Kidney capillary endothelial cell (primary cell): Measurements from ENCODE around the gene ALMS1.
"Not testable (repeated sequence)": the region's sequence is repeated elsewhere in the genome, so short reads cannot be mapped to it uniquely, and the experiment has no call there.

Experiments
- DNase-seq: peaks from one replicate; pipeline ENCODE4 v3.0.0-alpha.2; 2018; ENCODE audit warnings: low spot score

ALMS1 gene

DNA sequence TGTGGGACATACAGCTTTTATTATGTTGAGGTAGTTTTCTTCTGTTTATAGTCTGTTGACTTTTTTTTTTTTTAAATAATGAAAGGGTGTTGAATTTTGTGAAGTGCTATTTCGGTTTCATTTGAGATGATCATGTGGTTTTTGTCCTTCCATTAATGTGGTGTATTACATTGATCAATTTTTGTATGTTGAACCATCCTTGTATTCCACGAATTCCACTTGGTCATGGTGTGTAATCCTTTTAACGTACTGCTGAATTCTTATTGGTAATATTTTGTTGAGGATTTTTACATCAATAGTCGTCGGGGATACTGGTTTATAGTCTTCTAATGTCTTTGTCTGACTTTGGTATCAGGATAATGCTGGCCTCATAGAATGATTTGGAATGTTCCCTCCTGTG, 18.8 kb downstream of the ALMS1 start:
- DNase-seq: no peak

DNA sequence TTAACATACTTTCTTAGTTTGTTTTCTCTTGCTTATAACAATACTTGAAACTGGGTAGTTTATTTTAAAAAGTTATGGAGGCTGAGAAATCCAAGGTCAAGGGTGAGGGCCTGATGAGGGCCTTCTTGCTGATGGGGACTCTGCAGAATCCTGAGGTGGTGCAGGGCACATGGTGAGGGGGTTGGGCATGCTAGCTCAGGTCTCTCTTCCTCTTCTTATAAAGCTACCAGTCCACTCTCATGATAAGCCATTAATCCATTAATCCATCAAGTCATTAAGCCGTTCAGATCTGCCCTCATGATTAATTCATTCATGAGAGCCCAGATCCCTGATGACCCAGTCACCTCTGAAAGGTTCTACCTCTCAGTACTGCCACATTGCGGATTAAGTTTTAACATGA, 21.4 kb downstream of the ALMS1 start:
- DNase-seq: no peak

DNA sequence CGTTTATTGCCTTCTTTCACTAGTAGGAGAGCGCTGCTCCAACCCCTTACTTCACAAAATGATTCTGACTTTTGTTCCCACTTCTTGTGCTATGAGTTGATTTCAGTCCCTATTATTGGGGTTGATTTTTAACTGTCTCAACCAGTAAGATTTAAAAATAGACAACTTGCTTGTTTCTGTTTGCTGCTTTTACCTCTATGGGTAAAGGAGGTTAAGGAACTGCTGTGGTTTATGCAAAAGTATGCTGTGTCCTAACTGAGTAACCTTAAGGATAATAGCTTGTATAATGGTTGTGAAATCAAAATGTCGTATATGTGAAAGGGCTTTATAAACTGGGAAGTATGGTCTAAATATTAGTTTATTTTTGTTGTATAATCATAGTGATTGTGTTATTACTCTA, 22.6 kb downstream of the ALMS1 start:
- DNase-seq: no peak

DNA sequence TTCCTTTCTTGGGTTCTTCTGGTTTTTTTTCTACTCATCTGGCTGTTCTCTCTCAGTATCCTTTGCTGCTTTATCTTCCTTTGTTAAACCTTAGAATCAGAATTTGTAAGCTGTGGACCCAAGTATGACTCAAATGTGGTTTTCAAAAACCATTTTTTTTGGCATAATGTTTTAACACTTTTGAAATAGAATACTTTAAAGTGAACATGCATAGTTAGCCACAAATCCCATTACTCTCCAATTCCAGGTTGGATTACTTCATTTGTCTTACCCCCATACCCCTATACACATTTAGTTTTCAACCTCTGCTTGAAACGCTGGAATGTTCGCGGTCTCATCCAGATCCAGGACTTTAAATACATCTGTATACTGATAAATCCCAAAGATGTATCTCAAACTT, 29.1 kb downstream of the ALMS1 start:
- no peak for DNase-seq

DNA sequence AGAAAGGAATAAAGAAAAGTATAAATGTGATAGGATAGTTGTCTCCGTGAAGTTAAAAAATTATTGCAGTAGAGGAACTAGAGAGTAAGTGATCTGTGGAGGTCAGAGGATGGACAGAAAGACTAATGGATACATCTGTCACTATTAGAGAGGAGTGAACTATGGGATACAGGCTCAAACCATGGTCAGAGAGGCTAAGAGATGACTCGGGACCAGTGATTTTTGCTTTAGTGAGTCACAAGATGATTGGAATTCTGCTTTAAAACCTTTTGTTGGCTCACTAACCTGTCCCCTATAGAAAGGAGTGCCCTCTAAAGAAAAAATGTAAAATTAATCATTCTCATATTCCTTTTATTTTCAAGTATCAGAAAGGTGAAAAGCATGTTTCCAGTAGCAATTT, 30.3 kb downstream of the ALMS1 start:
- DNase-seq: no peak

DNA sequence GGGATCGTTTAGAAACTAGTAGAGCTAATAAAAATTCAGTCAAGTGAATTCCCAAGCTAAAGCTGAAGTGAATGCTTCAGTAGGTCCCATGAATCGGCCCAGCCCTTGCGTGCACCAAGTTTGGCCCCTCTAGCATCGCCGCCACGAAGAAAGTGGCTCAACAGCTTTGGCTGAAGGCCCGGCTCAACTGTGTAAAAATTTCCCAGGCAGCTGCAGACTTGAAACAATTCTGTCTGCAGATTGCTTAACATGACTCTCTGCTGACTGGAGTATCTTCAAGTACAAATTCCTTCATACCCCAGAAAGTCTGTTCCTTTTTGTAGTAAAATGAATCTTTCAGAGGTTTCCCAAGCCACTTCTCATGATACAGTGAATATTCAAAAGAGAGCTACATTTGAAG, 32.7 kb downstream of the ALMS1 start:
- DNase-seq: no peak

DNA sequence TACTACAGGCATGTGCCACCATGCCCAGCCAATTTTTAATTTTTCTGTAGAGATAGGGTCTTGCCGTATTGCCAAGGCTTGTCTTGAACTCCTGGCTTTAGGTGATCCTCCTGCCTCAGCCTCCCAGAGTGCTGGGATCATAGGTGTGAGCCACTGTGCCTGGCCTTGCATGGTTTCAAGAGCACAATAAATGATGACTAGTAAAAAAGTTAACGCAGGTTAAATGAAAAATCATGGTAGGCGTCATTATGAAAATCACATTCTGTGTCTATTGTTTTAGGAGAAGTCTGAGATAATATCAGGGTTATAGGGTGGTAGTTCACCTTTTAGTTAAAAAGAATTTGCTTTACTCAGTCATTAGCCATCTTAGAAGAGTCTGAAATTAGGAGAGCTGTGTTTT, 38.3 kb downstream of the ALMS1 start:
- no peak for DNase-seq

DNA sequence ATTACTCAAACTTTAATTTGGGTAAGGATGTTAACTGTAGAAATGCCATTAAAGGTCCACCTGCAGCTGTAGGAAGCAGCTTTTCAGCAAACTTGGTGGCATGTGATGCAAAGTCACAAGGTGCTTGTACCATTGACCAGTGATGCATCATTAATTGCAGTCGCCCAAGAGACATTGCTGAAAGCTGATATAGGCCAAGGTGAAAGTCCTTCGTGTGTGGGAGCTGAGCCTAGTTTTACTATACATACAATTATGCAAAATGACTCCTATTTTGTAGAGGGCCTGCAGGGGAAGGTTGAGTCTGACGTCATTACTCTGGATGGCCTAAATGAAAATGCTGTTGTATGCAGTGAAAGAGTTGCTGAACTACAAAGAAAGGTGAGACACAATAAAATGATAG, 40.5 kb downstream of the ALMS1 start:
- DNase-seq: no peak

DNA sequence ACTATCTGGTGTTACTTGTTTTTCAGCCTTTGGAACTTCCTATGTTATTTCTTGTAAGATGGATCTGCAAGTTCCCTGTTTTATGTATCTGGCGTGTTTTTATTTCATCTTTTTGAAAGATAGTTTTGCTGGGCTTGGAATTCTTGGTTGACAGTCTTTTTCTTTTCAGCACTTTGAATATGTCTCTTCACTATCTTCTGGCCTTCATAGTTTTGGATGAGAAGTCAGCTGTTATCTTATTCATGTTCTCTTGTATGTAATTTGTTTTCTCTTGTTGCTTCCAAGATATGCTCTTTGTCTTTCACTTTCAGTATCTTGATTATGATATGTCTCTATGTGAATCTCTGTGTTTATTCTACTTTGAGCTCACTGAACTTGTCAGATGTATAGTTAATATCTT, 50.4 kb downstream of the ALMS1 start:
- DNase-seq: no peak

DNA sequence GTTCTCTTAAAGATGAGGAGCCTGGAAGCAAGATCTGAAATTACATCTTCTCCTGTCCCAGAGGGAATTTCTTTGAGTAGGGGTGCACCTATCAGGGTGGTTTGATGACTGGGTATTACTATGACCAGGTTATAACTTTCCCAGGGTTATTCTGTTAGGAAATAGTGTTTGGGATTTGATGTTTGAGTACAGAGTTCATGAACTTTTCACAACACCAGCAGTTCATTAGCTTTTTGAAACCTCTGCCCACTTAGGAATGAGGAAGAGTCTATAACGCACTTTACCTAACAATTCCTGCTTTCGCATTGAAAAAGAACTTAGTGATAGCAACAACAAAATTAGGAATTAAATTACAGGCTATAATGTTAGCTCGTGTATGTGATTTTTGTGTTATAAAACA, 58.6 kb downstream of the ALMS1 start:
- no peak for DNase-seq

DNA sequence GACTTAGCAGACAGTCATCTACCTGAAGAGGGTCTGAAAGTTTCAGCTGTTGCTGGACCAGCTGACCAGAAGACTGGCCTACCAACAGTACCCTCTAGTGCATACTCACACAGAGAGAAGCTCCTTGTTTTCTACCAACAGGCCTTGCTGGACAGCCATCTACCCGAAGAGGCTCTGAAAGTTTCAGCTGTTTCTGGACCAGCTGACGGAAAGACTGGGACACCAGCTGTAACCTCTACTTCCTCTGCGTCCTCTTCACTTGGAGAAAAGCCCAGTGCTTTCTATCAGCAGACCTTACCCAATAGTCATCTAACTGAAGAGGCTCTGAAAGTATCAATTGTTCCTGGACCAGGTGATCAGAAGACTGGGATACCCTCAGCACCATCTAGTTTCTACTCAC, 63.2 kb downstream of the ALMS1 start:
- no peak for DNase-seq

DNA sequence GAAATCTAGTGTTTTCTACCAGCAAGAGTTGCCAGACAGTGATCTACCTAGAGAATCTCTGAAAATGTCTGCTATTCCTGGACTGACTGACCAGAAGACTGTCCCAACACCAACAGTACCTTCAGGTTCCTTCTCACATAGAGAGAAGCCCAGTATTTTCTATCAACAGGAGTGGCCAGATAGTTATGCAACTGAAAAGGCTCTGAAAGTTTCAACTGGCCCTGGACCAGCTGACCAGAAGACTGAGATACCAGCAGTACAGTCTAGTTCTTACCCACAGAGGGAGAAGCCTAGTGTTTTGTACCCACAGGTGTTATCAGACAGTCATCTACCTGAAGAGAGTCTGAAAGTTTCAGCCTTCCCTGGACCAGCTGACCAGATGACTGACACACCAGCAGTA, 63.8 kb downstream of the ALMS1 start:
- DNase-seq: no peak

DNA sequence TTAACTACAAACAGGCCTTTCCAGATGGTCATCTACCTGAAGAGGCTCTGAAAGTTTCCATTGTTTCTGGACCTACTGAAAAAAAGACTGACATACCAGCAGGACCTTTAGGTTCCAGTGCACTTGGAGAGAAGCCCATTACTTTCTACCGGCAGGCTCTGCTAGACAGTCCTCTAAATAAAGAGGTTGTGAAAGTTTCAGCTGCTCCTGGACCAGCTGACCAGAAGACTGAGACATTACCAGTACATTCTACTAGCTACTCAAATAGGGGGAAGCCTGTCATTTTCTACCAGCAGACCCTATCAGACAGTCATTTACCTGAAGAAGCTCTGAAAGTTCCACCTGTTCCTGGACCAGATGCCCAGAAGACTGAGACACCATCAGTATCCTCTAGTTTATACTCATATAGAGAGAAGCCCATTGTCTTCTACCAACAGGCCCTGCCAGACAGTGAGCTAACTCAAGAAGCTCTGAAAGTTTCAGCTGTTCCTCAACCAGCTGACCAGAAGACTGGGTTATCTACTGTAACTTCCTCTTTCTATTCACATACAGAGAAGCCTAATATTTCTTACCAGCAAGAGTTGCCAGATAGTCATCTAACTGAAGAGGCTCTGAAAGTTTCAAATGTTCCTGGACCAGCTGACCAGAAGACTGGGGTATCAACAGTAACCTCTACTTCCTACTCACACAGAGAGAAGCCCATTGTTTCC, 65.8 kb downstream of the ALMS1 start:
- DNase-seq: no peak

DNA sequence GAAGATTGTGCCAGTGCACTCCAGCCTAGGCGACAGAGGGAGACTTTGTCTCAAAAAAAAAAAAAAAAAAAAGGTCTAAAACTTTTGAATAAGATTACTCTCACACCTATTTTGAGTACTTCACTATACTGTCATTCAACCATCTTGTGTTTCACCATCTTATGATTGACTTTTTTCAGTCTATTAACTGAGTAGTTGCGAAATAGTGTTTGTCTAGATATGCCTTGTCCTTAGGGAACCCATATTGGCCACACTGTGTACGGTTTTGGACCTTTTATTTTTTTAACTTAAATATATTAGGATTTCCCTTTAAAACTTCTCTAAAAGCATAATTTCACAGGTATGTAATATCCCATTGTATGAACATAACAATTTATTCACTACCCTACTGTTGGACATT, 72.3 kb downstream of the ALMS1 start:
- no peak for DNase-seq

DNA sequence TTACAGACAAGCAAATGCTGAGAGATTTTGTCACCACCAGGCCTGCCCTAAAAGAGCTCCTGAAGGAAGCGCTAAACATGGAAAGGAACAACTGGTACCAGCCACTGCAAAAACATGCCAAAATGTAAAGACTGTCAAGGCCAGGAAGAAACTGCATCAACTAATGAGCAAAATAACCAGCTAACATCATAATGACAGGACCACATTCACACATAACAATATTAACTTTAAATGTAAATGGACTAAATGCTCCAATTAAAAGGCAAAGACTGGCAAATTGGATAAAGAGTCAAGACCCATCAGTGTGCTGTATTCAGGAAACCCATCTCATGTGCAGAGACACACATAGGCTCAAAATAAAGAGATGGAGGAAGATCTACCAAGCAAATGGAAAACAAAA, 76.8 kb downstream of the ALMS1 start:
- DNase-seq: not testable (repeated sequence)

DNA sequence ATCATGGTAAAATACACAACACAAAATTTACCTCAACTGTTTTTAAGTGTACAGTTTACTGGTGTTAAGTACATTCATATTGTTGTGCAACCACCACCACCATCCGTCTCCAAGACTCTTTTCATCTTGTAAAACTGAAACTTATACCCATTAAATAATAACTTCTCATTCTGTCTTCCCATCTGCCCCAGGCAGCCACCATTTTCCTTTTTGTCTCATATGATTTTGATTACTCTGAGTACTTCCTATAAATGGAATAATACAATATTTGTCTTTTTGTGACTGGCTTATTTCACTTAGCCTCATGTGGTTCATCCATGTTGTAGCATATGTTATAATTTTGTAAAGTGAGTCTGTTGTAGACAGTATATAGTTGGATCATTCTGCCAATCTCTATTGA, 82.7 kb downstream of the ALMS1 start:
- DNase-seq: no peak

DNA sequence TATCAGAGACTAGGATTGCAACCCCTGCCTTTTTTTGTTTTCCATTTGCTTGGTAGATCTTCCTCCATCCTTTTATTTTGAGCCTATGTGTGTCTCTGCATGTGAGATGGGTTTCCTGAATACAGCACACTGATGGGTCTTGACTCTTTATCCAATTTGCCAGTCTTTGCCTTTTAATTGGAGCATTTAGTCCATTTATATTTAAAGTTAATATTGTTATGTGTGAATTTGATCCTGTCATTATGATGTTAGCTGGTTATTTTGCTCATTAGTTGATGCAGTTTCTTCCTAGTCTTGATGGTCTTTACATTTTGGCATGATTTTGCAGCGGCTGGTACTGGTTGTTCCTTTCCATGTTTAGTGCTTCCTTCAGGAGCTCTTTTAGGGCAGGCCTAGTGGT, 98.2 kb downstream of the ALMS1 start:
- DNase-seq: not testable (repeated sequence)

DNA sequence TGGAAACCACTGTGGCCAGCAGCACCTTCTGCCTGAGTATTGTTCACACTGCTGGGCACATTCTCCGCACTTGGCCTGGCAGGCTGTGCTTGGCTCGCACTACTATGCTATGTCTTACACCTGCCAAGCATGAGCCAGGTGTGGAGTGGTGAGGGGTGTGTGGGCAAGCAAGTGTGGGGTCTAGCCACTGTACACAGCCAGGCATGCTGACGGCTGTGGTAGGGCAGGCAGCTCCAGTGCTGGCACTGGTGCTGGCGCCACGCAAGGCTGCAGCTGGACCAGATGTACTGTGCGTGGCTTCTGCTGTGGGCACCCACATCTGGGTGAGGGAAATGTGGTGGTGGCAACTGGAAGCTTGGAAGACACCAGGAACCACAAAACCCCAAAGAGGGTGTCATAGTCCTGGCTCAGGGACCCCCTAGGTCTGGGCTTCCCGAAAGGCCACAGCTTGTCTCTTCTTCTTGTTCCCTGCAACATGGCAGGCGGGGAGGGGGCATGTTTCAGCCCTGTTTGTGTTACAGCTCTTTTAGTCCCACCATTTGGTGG, 101.5 kb downstream of the ALMS1 start:
- no peak for DNase-seq

DNA sequence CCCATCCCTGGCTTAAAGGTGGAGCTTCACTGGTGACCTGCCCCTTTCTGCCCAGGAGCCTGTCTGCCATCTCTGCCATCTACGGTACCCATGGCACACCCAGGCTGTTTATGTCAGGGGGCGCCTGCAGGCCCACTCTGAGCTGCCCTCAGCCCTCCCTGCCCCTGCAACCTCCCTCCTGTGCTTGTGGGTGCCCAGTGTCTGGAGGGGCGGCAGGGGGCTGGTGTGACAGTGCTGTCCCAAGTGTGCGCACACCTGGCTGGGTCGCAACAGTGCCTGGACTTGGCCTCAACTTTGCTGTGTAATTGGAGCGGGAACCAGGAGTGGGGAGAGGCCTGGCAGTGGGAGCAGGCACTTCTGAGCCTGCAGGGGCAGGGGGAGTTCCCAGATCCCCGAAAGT, 102.4 kb downstream of the ALMS1 start:
- DNase-seq: no peak

DNA sequence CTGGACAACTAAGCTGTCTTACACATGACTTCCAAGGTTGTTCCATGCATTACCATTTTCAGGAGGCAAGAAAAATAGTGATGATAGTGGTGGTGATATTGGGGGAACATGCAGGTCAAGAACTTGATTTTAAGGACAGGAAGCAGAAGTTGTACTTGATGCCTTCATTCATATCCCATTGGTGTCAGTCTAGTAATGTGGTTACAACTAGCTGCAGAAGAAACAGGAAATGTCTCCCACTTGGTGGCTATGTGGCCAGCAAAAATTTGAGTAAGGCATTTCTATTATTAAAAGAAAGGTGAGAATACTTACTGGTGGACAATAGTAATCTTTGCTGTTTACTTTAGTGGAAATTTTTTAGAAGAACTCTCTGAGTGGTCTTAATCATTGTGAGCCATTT, 103.4 kb downstream of the ALMS1 start:
- no peak for DNase-seq

DNA sequence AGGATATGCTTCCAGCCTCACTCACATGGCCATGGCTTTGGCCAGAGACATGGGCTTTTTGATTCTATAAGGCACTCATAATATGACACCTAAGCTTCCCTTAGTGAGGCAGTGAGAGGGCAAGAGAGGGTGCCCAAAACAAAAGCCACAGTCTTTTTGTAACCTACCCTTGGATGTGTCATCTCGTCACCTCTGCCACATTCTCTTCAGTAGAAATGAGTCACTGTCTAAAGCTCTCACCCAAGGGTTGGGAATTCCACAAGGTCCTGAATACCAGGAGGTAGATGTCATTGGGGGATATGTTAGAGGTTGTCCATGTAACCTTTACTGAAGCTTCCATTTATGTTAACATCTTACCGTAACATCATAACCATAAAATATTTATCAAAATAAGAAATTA, 108.4 kb downstream of the ALMS1 start:
- DNase-seq: peak; percentile 1

DNA sequence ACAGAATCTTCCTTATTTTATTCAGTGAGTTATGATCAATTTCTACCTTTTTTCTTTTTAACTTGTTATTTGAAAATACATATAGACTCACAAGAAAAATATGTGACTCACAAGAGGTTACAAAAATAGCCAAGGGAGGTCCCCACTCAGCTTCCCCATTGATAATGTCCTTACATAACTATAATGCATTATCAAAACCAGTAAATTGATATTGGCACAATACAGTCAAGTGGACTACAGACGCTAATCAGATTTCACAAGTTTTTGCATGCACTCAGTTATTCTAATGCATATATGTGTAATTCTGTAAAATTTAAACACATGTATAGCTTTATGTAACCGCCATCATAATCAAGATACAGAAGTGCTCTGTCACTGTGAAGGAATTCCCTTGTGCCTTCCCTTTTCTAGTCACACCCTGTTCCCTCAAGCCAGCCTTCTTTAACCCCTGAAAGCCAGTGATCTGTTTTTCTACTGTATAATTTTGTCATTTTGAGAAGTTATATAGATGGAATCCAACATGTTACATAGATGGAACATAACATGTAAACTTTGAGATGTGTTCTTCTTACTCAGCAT, 118.4 kb downstream of the ALMS1 start:
- DNase-seq: no peak

DNA sequence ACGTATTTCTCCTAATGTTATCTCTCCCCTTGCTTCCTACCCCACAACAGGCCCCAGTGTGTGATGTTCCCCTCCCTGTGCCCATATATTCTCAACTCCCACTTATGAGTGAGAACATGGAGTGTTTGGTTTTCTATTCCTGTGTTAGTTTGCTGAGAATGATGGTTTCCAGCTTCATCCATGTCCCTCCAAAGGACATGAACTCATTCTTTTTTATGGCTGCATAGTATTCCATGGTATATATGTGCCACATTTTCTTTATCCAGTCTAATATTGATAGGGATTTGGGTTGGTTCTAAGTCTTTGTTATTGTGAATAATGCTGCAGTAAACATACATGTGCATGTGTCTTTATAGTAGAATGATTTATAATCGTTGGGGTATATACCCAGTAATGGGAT, 119.2 kb downstream of the ALMS1 start:
- not testable (repeated sequence) for DNase-seq

DNA sequence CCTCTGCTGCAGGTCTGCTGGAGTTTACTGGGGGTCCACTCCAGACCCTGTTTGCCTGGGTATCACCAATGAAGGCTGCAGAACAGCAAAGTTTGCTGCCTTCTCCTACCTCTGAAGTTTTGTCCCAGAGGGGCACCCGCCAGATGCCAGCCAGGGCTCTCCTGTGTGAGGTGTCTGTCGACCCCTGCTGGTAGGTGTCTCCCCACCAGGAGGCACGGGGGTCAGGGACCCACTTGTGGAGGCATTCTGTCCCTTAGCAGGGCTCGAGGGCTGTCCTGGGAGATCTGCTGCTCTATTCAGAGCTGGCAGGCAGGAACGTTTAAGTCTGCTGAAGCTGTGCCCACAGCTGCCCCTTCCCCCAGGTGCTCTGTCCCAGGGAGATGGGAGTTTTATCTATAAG, 124.8 kb downstream of the ALMS1 start:
- not testable (repeated sequence) for DNase-seq
